Suprapubic skin (tissue), 3 donors: Measurements from ENCODE around the gene CATSPERD.

Experiments used
- EP300 ChIP-seq: sonication (generic); formaldehyde crosslinking; IDR thresholded peaks from one replicate; pipeline ENCODE4 v1.6.1; 2017; ENCODE audit warnings: antibody characterized with exemption
- TF ChIP-seq, protein P1 (sequence below), 2 donors: fragments of 200-600 bp in 1 of 2; fragments of 450-650 bp in 1 of 2; sonication (generic) in 1 of 2; IDR thresholded peaks; one replicate each; pipeline ENCODE4 v1.5.1; 2016 to 2019; ENCODE audit warnings: antibody characterized with exemption in 2 of 2, mild to moderate bottlenecking in 1 of 2, moderate library complexity in 1 of 2

DNA sequence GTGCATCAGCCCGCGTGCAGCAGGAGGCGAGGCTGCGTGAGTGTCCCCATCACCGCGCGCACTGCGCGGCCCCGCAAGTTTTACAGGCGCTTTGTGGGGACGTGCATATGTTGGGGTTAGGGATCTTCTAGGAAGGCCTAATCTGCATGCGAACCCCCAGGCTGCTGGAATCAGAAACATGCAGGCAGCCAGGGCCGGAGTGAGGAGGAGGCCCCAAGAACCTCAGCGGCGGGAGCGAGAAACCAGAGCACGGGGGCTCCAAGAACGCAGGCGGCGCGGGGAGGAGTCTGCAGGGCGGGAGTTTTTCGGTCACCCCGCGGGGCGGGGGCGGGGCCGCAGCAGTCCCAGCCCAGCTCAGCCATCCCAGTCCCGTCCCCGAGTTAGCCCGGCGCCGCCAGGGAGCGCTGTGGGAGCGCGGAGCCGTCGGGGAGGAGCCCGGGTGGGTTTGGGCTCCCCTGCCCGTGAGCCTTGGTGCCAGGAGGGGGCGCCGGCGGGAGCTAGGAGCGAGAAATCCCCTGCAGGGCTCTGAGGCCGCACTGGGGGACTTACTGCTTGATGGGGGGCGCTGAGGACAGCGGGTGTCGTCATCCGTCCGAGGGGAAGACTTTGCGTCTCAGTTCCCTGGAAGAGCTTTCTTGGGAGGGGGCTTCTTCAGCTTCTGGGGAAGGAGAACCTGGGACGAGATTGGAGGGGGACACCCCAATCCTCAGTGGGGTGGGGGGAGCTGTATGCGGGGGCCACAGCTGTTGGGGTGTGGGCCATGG lies 83.5 kb downstream of the CATSPERD start:
- TF ChIP-seq, protein P1, sequence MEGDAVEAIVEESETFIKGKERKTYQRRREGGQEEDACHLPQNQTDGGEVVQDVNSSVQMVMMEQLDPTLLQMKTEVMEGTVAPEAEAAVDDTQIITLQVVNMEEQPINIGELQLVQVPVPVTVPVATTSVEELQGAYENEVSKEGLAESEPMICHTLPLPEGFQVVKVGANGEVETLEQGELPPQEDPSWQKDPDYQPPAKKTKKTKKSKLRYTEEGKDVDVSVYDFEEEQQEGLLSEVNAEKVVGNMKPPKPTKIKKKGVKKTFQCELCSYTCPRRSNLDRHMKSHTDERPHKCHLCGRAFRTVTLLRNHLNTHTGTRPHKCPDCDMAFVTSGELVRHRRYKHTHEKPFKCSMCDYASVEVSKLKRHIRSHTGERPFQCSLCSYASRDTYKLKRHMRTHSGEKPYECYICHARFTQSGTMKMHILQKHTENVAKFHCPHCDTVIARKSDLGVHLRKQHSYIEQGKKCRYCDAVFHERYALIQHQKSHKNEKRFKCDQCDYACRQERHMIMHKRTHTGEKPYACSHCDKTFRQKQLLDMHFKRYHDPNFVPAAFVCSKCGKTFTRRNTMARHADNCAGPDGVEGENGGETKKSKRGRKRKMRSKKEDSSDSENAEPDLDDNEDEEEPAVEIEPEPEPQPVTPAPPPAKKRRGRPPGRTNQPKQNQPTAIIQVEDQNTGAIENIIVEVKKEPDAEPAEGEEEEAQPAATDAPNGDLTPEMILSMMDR (IDR thresholded peaks at IDR 0.05) = peak; percentile 56 to 98
- TF ChIP-seq EP300 = no peak
